Astrocyte (in vitro differentiated cells and primary cell): ENCODE results near the gene PDGFC.

Experiments
- EZH2 ChIP-seq: IDR thresholded peaks from 2 replicates; pipeline ENCODE4 v1.6.1; 2012; ENCODE audit warnings: mild to moderate bottlenecking, low read length, inconsistent platforms; ENCODE audit not compliant: insufficient read depth
- TF ChIP-seq, protein P1 (sequence below): IDR thresholded peaks from 2 replicates; pipeline ENCODE4 v1.5.1; 2011; ENCODE audit warnings: low read depth, mild to moderate bottlenecking, inconsistent platforms, low read length, moderate library complexity; ENCODE audit not compliant: insufficient read depth

DNA sequence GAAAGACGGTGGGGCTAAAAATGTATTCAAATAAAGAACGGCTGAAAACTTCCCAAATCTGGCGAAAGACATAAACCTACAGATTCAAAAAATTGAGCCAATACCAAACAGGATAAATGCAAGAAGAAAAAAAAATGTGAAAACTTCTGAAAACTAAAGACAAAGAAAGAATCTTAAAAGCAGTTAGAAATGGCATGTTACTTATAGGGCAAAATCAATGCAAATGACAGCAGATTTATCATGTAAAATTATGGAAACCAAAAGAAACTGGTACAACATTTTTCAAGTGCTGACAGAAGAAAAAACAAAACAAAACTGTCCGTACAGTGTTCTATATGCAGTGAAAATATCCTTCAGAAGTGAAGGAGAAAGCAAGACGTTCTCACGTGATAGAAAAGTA, 239.0 kb downstream of the PDGFC start:
- TF ChIP-seq, protein P1, sequence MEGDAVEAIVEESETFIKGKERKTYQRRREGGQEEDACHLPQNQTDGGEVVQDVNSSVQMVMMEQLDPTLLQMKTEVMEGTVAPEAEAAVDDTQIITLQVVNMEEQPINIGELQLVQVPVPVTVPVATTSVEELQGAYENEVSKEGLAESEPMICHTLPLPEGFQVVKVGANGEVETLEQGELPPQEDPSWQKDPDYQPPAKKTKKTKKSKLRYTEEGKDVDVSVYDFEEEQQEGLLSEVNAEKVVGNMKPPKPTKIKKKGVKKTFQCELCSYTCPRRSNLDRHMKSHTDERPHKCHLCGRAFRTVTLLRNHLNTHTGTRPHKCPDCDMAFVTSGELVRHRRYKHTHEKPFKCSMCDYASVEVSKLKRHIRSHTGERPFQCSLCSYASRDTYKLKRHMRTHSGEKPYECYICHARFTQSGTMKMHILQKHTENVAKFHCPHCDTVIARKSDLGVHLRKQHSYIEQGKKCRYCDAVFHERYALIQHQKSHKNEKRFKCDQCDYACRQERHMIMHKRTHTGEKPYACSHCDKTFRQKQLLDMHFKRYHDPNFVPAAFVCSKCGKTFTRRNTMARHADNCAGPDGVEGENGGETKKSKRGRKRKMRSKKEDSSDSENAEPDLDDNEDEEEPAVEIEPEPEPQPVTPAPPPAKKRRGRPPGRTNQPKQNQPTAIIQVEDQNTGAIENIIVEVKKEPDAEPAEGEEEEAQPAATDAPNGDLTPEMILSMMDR: no peak
- TF ChIP-seq EZH2: no peak
